Dedifferentiated amniotic fluid mesenchymal stem cell (primary cell): ENCODE measurements around the gene GABRD.
A peak's percentile ranks its signal among the peaks of the same experiment; 100 is the strongest.

Experiments used
- DNase-seq: peaks from one replicate; pipeline ENCODE4 v3.0.0-alpha.2; 2016; ENCODE audit errors: extremely low spot score

Gene GABRD

DNA sequence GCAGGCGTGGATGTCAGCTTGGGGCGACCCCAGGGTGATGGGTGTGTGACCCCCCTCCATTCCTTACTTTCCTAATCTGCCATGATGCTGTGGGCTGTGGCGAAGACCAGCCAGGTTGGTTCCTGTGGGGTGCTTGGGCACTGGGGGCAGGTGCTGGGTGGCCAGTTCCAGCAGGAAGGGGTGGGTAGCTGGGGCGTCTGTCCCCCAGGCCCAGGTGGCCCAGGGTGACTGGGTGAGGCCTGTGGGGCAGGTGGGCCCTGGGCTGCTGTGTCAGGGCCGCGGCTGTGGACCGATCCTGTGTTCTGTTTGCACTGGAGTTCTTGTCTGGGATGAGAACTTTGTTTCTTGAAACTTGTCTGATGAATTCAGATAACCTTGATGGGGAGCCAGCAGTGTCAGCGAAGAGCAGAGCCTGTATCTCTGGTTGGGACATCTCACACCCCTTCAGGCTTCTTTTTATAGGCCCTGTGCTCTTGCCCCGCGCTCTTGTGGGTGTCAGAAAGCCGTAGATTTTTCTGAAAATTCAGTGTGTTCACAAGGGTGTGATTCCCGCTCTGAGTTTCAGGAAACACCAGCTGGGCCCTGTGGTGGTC lies 34.7 kb downstream of the GABRD start:
- DNase-seq = no peak

DNA sequence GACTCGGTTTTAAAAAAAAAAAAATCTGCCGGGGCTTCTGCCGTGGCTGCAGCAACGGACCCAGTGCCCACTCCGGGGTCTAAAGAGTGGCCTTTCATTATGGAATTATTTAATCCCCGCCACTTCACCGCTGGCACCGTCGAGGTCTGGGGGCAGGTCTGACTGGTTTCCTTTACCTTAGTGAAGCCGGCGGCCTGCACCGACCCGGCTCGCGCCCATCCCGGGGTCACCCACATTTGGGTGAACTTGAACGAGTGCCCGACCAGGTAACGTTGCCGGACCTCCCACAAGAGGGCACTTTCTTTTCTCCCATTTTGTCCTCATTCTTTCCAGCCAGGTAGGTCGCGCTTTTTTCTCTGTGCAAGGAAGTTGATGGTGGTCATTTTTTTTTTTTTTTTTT lies 35.4 kb downstream of the GABRD start:
- DNase-seq = no peak

DNA sequence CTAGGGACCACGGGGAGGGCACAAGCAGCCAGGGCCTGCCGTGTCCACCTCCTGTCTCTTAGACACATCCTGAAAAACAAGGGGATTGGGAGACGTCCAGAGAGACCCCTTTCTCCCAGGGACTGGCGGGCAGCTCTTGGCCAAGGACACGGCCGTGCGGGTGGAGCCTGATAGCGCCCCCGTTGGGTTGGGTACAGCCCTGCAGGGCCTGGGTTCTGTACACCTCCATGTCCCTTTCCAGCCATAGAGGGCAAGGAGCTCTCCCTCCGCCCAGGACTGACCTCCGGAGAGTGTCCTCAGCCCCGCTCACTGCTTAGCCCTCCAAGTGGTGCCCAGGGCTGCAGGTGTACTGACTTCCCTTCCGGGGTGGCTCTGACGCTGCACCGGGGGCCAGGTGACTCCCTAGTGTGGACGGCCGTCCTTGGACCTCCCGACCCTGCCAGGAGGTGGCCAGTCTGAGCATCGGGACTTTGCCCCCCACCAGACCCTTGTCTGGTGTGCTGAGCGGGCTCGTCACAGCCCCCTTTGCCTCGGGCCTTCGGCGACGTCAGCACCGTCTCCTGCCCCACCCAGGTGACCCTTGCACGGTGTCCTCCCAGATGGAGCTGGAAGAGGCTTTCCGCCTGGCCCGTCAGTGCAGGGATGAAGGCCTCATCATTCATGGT lies 36.9 kb downstream of the GABRD start:
- DNase-seq = no peak

DNA sequence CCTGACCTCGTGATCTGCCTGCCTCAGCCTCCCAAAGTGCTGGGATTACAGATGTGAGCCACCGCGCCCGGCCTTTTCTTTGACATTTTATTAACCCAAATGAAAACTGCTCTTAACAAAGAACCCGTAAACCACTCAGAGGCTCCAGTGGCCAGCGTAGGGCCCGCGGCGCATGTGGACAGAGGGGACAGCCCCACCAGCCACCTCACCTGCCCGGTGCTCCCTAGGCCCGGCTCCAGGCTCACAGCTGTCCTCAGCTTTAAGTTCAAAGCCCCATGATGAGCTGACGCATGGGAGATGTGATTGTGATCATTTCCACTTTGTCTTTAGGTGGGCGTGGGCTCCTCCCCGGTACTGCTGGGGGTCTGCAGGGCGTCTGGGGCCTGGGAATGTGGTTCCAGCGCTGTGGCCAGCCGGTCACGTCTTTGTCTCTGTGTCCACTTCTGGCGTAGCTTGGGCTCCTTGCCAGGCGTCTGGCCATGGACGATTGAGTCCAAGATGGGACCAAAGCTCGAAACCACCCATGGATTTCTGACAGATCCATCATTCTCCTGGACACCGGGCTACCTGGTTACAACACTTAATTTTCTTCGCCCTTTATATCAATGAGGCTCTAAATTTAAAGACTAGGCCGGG lies 37.9 kb downstream of the GABRD start:
- no peak for DNase-seq

DNA sequence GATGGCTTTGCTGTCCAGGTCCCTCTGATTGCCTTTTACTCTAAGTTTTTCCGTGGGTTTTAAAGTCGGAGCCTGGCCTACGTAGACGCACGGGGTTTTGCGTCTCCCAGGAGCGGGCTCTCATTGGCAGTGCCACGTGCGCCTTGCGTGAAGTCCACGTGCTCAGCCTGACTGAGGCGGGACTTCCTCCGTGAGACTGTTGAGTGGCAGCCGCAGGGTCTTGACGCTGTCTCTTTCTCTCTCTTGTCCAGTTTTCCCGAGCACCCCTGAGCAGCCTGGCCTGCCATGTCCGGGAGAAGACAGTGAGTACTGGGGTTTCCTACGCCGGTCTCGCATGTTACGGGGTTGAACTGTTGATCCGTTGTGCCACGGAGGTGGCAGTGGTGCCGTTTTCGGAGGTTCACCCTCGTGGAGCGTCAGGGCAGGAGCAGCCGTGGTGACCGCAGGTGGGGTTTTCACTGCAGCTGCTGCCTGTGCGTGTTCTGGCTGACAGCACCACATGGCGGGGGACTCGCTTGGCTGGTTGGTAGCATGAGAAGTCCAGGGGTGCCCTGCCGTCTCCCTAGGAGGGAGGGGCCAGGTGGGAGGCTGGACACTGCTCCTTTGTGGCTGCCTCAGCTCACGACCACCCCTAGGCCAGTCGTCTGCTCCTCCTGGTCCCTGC lies 40.3 kb downstream of the GABRD start:
- no peak for DNase-seq

DNA sequence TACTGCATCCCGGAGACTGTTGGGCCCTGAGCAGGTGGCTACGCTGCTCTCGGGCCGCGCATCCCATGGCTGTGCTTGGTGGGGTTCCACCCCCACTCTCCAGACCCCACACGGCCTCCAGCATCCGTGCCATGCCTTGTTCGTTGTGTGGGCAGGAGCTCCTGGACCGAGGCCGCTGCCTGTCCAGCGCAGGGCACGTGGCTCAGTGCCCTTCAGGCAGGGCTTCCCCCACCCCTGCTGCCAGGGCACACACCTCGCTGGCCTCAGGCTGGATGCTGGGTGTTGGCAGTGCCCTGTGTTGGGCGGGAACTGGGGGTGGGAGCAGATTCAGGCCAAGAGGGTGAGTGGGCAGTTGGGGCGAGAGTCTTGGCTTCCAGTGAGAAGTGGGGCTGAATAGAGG lies 40.9 kb downstream of the GABRD start:
- no peak for DNase-seq

DNA sequence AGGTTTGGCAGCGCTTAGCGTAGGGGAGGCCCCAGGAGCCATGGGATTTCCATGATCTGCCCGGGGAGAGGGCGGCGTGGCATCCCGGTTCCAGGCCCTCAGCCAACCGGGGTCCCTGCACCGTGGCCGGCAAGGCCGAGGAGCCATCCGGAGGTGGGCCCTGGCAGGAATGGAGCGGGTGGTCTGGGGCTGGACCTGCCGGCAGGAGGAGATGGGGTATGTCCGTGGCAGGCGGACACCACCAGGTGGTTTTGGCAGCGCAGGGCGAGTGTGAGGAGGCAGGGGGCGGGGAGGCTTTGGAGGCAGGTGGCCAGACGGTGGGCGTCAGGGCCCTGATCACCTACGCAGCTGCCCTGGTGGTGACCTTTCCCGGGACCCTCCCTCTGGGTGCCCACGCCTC lies 41.4 kb downstream of the GABRD start:
- DNase-seq = no peak

DNA sequence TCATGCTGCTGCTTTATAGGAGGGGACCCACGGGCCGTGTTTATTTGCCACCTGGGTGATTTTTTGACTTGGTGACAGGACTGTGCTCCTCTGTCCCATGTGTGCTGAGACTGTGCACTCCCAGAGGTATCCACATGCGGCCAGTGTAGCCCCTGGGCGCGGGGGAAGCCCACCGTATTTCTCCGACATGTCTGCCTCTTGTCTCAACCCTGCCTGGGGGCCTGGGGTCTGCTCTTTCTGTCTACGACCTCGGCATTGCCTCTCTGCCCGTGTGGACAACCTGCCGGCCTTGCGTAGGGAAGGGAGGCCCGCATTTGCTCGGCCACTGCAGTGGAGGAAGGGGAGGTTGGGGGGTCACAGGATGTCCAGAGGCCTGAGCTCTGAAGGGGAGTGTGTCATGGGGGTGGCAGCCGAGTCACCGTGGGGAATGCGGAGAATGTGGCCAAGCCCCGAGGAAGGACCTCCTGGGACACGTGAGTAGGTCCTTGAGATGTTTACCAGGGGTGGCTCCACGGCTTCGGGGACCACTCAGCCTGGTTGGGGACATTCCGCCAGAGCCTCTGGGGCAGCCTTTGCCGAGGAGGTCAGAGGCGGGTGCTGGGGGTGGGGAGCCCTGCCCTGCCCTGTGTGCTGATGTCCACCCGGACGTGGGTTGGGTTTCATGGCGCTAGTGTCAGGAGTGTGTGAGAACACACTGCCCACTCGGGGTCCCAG lies 42.1 kb downstream of the GABRD start:
- no peak for DNase-seq

DNA sequence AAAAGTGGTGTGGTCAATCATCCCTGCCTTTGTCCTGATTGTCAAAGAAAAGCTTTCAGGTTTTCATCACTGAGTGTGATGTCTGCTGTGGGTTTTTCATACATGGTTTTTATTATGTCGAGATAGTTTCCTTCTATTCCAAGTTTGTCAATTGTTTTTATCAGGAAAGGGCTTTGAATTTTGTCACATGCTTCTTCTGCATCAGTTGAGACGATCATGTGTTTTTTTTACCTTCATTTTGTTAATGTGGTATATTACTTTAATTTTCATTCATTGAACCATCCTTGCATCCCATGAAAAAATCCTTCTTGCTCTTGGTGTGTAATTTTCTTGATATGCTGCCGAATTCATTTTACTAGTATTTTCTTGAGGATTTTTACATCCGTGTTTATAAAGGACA lies 46.6 kb downstream of the GABRD start:
- DNase-seq = no peak

DNA sequence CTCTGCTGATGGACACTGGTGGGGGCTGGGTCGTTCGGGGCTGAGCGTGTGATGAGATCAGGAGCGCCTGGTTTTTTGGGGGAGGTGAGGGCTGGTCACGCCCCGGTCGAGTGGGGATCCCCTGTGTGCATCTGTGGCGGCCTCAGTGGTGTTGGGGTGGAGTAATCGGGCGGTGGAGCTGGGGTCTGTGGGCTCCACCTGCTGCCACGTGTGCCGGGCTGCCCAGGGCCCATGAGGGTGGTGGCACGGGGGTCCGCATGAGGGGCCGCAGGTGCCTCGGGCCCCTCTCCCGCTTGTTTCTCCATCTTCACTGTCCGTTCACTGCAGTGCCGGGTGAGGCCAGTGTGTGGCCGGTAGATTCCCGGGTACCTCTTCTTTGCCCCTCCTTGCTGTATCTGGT lies 48.2 kb downstream of the GABRD start:
- no peak for DNase-seq

DNA sequence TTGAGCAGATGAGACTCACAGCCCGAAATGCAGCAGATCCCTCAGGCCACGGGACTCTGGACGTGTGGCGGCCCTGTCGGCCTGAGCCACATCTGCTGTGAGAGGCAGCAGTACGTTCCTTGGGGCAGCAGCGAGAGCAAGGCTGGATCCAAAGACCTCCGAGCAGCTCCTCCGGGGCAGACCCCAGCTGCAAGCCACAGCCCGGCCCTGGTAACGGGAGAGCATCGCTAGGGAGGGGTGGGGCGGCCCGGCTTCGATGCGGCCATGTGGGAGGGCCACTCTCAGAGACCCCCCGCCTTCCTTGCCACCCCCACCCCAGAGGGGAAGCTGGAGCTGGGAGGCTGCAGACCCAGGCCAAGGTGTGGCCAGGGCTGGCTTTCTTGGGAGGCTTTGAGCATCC lies 48.8 kb downstream of the GABRD start:
- no peak for DNase-seq

DNA sequence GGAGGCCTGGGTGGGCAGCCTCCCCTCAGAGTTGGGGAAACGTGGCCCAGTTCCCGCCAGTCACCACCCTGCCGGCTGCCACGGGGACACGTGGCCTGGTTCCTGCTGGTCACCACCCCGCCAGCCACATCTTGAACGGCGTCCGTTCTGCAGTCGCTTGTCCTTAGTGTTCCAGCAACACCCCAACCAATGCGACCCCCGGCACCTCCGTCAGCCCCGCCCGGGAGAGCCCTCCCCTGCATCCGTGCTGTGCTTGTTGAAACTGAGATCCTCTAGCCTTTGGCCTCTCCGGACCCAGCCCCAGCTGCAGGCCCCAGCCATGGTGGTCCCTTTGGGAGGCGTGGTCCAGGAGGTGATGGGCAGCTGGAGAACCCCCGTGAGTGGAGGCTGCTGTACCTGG lies 49.8 kb downstream of the GABRD start:
- no peak for DNase-seq

DNA sequence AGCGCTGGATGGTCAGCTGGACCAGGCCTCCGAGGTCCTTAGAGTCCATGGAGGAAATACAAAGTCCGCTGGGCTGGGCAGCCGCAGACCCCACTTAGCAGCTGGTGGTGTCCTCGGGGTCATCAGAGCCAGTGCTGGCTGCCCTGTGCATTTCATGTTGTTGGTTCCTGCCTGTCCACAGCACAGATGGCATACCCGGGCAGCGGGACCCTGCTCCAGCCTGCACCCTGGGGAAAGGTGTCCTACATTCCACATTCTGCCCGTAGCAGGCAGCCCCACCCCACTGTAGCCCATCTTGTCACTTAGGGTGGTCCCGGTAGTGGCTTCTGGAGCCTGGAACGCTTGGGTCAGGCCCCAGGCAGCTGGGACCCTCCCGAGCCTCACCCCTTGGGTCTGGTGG lies 50.9 kb downstream of the GABRD start:
- no peak for DNase-seq

DNA sequence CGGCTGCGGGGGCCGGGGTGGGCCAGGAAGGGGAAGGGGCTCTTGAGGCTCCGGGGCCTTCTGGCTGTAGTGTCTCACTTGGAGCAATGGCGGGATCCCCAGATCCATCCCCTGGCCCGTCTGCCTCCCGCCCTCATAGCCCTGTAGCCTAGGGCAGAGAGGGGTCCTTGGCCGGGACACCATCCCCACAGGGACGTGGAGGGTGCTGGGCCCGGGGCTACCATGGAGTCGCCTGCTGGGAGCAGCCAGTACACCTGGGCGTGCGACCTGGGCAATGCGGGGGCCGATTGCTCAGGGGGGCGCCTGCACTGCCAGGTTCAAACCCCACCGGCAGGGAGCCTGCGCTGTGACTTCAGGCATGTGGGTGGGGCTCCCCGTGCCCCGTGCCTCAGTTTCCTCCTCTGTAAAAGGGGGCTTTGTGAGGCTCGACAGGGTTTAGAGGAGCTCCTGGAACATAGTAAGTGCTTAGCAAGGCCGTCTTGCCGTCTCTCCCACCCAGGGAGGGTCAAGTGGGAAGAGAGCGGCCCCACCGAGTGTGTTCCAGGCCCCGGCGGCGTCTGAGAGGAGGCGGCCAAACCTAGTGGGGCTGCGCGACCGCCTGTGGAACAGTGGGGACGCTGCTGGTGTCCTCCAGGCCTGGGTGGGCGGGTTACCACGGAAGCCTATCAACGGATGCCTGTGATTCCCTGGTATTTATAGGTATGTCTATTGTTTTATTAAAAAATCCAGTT lies 51.8 kb downstream of the GABRD start:
- DNase-seq = no peak

DNA sequence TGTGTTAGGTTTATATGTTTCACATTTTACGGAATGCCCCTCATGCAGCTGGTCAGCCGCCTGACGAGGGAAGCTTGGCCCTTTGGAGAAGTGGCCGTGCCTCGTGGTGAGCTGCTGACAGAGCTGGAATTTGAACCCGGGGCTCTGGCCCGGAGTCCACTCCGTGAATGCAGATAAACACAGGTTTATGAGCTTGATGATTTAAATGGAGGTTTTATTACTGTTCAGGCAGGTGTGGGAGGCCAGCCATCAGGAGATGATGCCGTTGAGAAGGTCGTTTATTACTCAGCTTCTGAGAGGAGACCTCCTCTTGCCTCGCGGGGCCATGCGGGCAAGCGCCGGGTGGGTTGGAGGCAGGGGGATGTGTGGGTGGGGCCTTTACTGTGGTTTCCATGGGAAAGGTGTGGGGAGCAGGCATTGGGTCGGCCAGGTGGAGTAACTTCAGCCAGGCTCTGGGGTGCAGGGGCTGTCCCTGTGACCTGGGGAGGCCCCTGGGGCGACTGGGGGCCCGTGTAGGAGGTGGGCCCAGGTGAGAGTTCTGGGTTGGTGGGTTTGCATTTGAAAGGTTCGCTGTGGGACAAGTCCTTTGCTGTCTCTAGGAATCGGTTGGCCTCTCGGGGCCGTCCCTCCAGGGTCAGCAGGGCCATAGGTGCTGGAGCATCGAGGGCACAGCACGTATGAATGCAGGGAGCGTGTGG lies 53.1 kb downstream of the GABRD start:
- DNase-seq = no peak

DNA sequence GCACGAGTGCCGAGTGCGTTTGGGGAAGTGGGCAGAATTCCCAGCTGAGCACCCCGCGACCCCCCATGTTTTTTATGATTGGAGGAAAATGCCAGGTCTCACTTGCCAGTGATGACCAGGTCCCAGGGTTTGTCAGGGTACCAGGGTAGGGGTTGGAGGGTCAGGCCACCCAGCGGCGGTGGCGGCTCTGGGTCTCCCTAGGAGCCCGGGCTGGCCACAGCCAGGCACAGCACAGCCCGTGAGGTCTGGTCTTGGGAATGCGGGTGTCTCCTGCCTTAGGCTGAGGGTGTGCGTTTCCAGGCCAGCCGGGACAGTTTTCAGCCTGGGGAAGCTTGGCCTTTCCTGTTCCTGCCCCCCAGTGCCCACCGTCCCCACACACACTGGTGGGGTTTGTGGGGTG lies 53.7 kb downstream of the GABRD start:
- no peak for DNase-seq

DNA sequence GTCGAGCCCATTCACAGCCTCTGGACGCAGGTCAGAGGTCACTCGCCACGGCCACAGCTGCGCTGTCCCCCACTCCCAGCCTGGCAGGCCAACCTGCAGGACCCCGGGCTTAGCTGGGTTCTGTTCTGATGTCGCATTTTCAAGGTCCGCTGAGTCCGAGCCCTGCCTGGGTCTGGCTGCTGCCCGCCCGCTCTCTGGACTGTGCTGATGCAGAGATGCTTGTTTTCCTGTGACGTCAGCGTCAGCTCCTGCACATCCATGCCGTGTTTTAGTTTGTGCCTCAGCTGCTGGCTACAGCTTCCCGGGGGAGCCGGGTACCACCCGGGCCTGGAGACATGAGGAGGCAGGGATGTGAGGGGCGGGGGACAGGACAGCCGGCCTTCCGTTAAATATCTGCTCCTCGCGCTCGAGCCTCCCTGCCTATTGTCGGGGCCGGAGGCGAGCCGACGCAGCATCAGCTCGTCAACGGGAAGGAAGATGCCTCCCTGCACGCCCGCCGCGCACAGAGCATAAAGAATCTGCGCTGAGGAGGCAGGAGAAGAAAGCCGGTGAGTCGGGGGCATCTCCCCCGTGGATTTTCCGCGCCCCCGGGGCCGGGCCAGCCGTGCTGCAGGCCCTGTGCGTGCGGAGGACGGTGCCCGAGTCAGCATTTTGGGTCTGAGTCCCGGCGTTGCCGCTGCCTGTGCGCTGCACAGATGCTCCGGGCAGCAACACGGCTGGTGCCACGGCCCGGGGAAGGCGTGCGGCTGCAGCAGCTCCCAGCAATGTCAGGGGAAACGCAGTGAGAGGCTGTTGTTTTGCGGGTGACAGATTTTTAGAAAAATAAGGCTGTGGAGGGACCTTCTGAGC lies 54.5 kb downstream of the GABRD start:
- peak; percentile 72 for DNase-seq

DNA sequence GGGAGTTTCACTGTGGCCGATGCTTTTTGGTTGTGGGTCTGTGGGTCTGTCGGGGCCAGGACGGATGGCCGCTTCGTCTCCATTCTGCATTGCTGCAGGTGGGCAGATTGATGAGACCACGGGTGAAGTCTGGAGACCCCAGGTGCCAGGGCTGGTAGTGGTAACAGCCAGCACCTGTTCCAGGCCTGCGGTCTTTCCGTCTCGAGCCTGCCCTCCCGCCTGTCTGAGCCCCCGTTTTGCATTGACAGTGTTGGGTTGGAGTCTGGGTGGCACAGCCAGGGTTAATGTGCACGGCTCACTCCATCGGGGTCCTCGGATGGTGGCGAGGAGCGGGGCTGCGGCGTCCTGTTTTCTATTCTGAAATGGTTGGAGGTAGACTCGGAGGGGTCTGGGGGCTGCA lies 55.3 kb downstream of the GABRD start:
- no peak for DNase-seq

DNA sequence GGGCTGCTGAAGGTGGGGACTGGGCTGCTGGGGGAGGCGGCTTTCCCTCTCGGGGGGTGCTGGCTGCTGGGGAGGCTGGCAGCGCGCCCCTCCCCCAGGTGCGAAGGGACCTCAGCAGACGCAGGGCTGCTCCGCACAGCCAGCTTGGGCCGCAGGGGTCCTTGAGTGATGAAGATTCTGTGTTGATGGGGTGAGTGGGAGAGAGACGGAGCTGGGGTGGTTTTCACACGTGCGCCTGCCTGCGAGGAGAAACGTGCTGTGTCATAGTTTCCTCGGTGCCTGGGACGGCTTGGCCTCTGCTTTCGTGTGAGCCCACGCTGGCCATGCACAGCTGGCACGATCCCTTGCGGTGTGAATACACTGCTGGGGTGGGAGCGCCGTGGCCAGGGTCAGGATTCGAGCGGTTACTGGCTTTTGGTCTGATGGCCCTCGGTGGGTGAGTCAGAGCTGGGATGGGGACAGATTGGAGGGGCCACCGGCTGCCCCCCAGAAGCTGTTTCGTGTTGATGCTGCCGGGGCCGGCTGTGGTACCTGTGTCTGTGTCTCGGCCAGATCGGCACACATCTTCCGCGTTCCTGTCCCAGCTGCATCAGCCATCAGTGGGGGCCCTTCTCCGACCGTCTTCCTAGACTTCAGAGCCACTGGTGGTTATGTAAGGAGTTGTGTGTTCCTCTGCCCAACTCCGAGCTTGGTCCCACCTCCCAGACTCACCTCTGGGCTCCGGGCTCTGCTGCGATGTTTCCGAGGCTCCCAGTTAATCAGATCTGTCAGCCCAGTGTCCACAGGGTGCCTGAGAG lies 56.0 kb downstream of the GABRD start:
- DNase-seq = no peak
